GF-D8 (cell line): Measurements from ENCODE around the gene ANKRD11.

Source experiments
- DNase-seq: peaks from one replicate; lab custom pipeline; 2025; lab: John Stamatoyannopoulos, UW

ANKRD11 gene

DNA sequence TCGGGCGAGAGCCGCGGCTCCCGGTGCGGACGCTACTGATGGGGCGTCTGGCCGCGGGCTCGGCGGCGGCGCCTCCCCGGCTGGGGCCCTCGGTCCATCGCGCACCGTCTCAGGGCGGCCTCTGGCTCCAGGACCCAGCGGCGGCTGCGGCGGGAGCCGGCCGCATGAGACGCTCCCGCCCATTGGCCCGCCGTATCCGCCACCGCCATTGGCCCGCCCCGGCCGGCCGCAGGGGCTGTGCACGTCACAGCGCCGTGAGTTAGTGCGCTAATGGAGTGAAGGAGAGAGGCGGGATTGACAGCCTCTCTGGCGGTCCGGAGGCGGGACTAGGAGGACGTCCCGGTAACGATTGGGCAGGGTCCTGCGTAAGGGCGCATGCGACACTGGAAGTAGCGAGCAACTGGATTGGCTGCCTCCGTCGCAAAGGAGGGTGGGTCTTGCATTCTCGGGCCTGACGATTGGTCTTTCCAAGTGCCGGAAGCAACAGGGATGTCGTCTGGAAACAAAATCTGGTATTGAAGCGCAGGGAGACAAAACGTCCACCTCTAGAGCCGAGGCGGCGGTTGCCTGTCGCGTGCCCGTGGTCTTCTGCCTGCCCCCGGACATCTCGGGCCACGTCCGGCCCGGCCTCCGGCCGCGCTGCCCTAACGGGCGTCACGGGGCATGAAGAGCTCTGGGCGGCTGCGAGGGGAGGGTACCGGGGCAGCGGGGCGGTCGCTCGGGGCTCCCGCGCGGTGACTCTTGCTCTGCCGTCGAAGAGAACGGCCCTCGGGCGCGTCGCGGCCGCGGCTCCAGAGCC, at the start of gene ANKRD11:
TSS of gene ANKRD11 (minus strand) at position 123 of the 799 bp plus-strand sequence. CDS start 173,542 bp downstream, outside the sequence.
- DNase-seq, result peak; percentile 98

DNA sequence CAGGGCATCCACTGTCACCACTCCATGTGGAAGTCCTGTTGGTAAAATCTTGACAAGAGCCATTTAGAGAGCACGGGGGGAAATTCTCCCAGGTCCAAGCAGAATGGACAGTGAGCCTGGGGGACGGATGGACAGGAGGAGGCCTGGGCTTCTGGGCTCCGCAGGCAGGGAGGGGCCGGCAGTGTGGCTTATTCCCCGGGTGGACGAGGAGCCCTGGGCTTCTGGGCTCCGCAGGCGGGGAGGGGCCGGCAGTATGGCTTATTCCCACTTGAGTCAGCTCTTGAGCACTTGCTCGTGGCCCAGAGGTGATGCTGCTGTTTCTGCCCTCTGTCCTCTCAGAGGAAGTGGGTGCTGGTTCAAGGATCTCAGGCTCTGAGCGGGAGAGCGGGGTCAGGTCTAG, 47.9 kb upstream of the ANKRD11 start:
- DNase-seq, result no peak

DNA sequence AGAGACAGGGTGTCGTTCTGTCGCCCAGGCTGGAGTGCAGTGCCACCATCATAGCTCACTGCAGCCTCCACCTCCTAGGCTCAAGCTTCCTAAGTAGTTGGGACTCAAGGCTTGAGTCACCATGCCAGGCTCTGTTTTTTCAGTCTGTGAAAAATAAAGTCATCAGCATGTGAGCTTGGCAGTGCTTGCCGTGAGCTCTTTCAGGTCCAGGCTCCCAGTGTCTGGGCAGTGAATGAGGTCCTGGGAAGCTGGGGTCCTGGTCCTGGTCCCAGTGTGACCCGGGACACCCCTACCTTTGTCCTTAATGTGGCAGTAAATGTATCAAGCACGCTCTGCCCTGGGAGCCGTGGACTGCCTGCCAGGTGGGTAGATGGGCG, 47.2 kb upstream of the ANKRD11 start:
- no peak for DNase-seq

DNA sequence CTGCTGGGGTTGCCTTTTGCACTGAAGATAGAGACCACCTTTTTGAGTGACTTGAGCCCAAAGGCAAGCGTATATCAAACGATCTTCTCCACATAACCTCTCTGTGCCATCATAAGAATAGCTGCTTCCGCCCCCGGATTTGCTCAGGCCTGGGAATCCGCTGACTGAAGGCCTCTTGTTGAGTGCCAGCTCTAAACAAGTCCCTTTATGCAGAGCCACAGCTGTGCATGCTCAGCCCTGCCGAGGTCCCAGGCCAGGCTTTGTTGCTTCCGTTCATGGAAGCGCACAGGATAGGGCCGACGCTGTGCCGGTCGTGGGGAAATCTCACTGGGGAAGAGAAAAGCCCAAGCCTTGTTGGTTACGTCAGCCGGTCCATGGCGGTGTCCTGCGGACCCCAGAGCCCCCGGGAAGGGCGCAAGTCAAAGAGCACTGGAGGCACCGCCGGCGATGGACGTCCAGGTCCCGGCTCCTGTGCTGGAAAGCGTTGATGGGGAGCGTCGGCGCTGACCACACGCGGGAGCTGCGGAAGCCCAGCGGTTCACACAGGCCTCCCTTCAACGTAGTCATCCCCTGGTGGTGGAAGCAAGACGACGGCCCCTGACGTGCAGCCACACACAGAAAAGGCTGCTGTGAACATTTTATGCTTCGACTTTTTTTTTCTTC, 46.7 kb upstream of the ANKRD11 start:
- DNase-seq, result no peak

DNA sequence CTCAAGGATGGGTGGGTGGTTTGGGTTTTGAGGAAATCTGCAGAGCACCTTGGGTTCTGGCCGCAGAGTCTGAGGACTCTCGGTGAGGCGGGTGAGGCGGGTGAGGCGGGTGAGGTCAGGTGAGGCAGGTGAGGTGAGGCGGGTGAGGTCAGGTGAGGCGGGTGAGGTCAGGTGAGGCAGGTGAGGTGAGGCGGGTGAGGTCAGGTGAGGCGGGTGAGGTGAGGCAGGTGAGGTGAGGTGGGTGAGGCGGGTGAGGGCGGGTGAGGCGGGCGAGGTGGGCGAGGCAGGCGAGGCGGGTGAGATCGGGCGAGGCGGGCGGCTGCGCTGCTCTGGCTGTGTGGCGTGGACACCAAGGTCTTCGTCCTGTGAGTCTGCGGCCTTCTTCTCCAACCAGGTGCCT, 46.0 kb upstream of the ANKRD11 start:
- DNase-seq, result no peak

DNA sequence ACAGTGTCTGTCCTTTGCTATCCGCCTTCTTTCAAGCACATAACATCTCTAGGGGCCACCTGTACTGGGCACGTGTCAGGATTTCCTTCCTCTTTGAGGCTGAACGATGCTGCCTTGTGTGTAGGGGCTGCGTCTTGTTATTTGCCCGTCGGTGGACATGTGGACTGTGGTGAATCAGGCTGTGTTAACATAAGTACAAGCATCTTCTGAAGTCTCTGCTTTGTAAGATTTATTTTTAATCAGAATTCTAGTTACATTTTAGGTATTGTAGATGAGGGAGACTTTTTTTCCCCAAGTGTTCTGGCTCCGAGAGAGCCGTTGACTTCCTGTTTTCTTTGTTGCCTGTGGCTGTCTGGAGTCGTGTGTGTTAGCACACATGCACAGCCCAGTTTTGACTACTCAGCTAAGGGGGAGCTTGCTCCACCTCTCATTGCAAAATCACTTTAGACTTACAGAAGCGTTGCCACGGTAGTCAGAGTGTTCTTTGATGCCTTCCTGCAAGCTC, 43.9 kb upstream of the ANKRD11 start:
- peak; percentile 93 for DNase-seq

DNA sequence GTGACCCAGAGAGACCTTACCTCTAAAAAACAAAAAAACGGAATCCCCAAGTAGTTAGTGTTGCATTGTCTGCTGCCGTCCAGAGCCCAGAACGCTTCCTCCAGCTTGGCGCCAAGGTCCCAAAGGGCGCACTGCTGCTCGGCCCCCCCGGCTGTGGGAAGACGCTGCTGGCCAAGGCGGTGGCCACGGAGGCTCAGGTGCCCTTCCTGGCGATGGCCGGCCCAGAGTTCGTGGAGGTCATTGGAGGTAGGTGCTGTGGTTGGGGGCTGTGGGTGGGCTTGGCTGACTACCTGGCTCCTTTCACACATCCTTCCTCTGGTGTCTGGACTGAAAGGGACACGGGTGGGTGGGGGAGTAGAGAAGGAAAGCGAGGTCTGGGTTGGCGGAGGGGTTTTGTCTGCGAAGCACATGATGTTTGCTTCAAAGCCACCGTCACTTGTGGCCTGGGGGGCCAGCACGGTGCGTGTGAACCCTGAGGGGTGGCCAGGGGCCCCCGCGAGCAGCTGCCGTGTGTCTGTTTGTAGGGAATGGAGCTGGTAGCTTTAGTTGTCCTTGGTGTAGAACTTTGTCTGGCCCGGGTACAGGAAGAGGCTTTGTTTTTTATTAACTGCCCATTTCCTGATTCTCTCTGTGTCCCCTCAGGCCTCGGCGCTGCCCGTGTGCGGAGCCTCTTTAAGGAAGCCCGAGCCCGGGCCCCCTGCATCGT, 41.6 kb upstream of the ANKRD11 start:
- DNase-seq, result no peak

DNA sequence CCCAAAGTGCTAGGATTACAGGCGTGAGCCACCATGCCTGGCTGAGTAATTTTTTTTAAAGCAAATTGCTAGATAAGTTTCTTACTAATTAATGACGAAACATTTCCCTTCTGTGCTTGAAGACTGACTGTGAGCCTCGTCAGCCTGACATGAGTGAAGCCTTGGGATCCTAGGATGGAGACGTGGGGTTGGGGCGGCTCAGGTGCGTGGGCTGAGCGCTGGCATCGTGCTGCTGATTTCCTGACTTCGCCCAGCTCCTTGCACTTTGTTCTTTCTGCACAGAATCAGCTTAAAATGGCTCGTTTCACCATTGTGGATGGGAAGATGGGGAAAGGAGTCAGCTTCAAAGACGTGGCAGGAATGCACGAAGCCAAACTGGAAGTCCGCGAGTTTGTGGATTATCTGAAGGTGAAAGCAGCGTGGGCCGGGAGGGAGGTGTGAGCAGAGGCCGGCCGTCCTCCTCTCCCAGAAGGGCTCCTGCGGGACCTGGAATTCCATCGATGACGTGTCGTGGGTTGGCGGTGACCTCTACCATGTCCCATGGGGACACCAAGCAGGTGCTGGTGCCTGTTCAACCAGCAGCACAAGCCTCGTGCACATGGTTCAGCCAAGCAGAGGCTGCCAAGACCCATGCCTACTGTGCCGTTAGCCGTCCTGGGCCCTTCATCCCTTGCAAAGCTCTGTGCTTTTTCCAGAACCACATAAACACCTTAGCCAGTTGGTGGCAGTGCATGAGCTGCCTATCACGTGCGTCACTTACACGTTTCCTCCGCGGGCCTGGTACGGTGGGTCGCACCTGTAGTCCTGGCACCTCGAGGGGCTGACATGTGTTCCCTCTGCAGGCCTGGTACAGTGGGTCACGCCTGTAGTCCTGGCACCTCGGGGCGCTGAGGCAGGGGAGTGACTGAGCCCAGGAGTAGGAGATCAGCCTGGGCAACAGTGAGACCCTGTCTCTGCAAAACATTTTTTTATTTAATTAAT, 40.3 kb upstream of the ANKRD11 start:
- DNase-seq, result no peak

DNA sequence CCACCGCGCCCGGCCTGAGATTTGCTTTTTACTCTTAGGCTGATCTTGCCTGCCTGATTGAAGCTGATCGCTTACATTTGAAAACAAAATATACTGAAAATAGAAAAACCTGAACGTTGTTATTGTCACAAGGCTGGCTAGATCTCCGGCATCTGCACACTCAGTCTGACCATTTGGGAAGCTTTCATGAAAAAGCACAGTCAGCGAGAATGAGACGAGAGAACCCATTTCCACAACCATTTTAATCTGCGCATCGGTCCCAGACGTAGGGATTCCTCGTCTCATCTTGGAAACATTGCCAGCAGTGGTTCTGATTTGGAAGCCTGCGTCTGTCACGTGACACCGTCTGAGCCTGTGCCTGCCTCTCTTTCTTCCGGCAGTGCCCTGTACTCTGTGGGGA, 38.7 kb upstream of the ANKRD11 start:
- DNase-seq, result no peak

DNA sequence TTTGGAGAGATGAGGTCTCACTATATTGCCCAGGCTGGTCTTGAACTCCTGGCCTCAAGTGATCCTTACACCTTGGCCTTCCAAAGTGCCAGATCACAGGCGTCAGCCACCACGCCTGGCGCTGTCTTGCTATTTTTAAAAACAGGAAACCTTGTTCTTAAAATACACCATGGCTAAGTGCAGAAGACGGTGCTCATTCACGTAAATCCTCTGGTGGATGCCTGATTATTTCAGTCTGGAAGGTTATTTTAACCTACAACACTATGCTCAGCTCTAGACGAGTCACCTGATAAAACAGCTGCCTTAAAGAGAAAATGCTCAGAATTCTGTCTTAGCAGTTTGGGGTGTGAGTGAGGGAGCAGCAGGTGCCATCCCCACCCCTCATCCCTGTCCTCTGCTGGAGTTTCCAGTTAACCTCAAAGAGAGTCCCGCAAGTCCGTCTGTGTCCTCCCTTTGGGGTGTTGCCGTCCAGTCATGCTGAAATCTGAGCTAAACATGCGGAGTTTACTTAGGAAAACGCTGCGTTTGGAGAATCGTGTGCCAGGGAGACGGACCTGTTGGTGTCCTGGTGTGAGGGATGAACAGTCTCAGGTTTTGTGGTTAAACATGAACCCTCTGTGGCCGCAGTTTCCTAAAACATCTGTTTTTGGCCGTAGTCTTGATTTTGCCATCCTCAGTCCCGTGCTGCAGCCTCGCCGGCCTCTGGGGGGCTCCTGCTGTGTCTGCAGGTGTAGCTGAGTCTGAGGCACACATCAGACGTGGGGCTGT, 35.0 kb upstream of the ANKRD11 start:
- no peak for DNase-seq

DNA sequence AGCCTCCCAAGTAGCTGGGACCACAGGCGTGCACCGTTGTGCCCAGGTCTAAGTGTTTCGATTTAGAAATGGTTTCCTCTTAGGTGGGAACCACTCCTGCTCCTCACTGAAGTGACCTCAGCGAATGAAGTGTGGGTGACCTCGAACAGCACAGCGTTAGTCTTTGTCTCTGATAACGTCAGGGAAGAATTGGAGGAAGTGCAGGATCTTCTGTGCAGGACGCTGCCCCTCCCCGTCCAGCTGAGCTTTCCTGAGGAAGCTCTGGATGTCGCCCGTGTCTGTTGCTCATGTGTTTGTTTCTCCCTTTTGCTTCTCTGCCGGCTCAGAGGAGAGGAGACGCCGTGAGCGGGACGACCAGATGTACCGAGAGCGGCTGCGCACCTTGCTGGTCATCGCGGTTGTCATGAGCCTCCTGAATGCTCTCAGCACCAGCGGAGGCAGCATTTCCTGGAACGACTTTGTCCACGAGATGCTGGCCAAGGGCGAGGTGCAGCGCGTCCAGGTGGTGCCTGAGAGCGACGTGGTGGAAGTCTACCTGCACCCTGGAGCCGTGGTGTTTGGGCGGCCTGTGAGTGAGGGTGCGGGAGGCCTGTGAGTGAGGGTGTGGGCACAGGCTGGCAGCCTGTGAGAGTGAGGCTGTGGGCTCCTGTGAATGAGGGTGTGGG, 33.5 kb upstream of the ANKRD11 start:
- no peak for DNase-seq

DNA sequence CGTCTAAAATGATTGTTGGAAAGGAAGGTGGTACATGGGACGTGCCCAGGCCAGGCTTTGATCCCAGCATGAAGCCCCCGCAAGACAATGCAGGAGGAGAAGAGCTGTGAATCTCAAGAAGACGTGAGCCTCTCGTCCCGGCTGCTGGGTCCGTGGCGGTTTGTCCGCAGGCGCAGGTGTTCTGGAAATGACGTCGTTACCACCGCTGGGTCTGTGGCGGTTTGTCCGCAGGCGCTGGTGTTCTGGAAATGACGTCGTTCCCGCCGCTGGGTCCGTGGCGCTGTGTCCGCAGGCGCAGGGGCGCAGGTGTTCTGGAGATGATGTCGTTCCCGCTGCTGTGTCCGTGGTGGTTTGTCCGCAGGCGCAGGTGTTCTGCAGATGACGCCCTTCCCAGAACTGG, 31.9 kb upstream of the ANKRD11 start:
- DNase-seq, result no peak

DNA sequence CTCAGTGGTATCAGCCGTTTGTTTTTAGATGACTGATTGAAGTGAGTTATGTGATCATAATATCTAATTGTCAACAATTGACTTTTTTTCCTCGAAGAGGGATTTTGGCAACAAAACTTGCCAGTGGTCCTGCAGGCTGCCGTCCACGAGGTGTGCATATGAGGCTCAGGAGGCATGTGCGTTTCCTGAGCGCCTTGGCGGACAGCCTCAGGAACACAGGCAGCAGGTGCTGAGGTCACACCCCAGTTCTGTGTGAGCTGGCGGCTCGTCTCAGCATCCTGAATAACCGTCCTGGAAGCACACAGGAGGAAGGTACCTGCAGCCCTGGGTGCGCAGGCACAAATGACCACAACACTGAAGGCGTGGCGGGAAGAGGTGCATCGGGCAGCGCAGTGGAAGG, 29.5 kb upstream of the ANKRD11 start:
- DNase-seq, result no peak

DNA sequence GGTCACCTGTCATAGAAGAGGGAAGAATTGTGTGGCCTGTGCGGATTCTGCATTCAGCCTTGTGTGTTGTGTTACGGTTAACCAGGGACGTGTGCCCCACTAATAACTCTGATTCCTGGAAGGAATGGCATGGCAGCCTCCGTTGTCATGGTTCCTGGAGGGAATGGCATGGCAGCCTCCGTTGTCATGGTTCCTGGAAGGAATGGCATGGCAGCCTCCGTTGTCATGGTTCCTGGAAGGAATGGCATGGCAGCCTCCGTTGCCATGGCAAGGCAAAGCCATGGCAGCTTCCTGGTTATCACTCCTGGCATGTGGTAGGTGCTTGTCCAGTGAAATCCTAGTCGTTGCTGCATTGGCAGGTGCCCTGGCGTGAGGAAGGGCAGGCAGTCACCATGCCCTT, 26.8 kb upstream of the ANKRD11 start:
- DNase-seq, result no peak

DNA sequence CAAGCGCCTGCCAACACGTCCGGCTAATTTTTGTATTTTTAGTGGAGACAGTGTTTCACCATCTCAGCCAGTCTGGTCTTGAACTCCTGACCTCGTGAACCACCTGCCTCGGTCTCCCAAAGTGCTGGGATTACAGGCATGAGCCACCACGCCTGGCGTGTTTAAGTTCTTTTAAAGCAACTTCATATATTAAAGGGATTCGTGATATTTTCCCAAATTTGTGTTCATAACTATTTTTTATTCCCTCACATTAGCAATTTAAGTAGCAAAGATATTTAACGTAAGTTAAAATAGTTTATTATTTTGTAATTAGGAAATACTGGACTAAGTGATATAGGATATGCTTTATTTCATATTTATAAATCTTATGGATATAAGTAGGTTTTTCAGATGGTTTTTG, 22.1 kb upstream of the ANKRD11 start:
- no peak for DNase-seq

DNA sequence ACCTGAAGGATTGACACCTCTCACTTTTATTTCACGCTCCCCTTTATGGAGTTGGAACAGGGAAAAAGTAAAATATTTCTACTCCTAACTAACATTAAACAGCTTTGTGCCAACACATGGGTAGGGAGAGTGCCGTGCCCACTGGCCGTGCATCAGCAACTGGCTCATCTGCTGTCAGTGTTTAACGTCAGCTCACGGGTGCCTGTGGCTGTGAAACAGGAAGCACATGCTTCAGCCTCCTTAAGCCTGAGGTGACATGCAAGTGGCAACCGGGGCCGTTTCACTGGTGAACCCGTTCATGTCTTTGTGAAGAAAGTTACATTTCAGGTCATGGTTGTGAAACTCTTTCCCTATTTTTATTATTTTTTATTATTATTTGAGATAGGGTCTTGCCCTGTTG, 21.0 kb upstream of the ANKRD11 start:
- no peak for DNase-seq

DNA sequence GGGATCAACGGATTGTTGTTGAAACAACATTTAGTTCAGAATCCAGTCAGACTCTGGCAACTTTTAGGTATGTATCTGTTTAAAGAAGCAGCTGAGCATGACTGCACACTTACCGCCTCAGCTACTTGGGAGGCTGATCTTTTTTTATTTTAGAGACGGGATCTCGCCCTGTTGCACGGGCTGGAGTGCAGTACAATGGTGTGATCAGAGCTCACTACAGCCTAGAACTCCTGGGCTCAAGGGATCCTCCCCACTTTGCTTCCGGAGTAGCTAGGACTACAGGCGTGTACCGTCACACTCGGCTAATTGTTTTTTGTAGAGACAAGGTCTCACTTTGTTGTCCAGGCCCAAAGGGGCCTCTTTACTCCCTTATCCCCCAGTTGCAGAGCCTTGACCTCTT, 20.2 kb upstream of the ANKRD11 start:
- no peak for DNase-seq

DNA sequence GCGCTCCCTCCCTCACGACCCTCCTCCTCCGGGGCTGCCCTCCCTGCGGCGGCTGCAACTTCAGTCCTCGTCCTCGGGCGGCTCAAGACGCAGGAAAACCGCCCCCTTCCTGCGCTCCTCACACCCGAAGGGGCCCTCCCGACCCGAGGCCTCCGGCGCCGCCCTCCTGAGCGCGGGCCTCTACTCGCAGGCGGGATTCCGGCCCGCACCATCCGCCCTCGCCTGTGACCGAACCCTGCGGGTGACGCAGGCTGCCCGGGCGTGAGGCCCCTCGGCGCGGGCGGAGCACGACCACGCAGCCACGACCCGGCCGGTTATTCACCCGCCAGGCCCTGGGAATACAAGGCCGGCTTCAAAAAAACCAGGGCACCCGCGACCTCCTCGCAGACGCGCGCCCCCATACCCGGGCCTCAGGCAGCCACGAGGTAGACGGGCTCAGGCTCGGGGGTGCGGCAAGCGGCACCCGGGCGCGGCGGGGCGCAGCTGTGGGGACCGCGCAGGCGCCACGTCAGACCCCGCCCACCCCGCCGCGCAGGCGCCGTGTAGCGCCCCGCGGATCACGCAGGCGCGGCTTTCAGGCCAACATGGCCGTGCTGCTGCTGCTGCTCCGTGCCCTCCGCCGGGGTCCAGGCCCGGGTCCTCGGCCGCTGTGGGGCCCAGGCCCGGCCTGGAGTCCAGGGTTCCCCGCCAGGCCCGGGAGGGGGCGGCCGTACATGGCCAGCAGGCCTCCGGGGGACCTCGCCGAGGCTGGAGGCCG, 17.7 kb upstream of the ANKRD11 start, which contains the start of gene SPG7:
TSS of gene SPG7 (plus strand) at position 570 of the 757 bp plus-strand sequence. CDS start at position 585, 15 bp downstream.
- DNase-seq, result peak; percentile 58

DNA sequence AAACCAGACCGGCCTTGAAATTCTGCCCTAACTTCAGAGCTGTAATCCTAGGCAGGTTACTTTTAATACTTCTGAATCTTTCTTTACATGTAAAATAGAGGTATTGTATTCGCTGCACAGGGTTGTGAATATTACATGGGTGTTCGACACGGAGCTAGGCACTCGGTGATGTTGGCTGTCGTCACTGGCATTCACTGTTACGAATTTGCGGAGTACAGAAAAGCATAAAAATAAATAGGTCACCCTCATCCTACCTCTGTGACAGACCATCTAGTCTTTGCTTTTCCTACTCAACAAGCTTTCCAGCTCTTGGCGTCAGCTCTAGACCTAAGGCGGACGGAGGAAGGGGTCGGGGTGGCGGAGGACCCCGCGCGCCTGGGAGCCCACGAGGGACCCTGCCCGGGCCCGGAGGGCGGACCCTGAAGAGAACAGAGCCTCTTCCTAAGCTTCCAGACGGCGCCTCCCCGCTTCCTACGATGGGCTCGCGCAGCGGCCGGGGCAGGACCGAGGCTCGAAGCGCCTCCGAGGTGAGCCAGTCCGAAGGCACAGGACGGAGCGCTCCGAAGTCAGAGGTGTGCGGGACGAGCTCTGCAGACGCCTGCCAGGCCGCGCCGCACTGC, 17.0 kb upstream of the ANKRD11 start:
- DNase-seq, result no peak
